ENCODE measurements around the gene PTX4.

PTX4 gene

DNA sequence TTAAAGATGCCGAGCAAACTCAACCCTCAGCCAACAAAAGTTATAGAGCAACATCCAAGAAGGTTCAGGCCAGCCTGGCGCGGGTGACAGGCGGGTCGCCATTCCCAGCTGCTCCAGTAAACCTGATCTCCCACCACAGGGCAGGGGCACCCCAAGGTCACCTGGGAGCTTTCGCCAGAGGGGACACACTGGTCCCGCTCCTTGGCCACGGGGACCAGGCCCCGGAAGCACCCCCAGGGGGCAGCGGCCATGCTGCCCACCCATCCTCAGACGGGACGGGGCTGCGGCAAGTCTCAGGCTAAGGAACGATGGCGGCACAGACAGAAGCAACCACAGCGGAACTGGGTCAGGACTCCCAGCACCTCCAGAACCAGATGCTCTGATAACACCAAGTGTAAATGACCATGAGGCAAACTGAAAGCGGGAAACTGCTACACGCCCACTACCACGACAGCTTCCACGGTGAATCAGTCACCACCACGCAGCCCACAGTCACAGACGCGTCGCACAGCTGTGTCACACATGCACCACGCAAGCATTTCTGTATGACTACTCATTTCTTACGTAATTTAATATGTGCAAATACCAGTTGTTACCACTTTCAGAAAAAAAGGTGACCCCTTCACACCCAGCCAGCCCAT is 30.3 kb downstream of the PTX4 start:
- no peak for DNase-seq

DNA sequence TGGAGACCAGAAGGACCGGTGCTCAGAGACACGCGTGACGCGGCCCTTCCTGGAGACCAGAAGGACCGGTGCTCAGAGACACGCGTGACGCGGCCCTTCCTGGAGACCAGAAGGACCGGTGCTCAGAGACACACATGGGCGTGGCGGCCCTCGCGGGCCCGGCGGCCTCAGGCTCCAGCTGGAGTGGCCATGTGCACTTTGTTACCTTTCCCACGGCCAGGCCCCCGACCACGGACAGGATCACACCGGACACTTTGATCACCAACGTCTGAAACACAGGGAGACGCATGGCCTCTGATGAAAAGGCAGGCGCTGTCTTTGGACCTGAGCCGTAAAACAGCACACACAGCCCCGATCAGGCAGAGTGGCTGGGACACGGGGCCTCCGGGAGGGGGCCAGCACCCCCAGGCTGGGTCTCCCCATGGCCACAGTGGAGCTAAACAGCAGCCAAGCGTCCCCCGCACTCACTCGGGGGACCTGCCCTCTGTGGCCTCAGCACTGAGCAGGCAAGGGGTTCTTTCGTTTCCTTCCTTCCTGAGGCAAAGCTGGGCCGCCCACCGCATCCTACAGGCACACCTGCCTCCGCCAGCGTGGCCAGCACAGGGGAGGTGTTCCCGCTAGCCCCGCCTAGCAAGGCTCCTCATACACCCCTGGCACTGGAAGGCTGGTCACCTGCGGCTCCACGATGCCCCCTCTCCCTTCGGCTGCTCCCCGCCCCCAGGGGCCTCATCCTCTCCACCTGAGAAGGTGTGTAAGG is 31.1 kb downstream of the PTX4 start:
- DNase-seq = no peak

DNA sequence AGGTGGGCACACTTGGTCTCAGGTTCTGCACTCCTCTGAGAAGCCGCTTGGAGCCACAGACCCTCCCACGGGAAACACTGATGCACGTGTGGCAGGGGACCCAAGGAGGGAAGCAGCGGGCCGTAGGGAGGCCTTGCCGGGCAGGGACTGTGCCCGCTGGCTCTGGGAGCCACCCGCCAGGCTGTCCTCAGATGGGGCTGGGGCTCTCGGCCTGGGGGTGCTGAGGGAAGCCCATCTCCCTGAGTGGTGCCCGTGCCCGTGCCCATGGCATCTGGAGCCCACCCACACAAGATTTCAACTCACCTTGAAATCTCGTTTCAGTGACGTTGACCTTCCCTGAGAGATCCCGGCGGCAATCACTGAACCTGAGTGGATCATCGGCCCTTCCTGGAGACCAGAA is 31.8 kb downstream of the PTX4 start:
- no peak for DNase-seq

DNA sequence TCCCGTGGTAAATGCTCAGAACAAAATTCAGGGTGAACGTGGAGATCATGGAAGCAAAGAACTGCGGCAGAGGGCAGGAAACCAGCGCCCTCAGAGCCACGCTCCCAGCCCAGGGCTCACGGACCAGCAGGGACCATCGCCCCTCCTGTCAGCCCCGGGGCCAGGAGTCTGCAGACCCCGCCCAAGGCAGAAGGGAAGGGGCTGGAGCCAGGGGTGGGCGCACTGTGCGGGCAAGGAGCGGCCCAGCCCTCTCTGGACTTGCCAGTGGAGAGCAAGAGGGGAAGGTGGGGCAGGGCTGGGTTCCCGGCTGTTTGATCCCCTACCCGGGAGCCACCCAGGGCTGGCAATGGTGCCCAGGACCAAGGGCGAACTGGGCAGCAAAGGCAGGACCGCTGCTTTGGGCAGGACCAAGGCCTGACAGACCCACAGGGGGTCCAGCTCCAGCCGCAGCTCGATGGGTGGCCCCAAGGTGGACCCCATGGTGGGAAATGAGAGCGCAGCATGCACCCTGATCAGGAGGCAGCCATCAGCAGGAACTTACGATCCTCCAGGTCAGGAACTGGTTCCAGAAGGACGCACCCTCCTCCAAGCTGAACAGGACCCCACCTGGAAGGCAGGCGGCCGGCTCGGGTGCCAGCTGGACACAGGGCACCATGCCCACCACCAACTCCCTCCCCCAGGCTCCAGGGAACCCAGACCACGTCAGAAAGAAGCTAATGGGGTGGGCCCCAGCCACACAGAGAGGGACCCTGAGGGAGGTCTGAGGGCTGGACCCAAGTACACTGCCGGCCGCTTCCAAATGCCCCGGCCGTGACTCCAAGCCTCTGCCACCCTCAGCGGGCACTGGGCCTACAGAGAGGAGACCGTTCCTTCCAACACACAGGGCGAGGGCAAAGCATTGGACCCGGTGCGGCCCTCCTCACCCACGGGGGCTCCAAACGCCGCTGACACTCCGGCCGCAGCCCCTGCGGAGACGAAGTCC is 33.3 kb downstream of the PTX4 start:
- DNase-seq = no peak

DNA sequence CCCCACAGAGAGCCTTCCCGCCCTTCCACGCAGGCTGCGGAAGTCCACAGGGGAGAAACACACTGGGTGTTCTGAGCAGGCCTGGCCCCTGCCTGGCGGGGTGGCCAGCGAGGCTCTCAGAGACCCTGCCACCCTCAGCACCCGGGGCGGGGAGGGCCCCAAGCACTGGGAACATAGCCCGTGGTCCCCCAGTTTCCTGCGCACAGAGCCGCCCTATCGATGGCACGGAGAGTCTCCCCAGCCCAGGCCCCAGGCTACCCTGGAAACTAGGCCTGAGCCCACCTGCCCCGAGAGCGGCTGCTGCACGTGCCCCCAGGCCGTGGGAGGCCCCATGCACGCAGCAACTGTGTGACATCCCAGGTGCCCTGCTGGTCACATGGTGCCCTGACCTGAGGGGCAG is 34.2 kb downstream of the PTX4 start:
- DNase-seq = no peak

DNA sequence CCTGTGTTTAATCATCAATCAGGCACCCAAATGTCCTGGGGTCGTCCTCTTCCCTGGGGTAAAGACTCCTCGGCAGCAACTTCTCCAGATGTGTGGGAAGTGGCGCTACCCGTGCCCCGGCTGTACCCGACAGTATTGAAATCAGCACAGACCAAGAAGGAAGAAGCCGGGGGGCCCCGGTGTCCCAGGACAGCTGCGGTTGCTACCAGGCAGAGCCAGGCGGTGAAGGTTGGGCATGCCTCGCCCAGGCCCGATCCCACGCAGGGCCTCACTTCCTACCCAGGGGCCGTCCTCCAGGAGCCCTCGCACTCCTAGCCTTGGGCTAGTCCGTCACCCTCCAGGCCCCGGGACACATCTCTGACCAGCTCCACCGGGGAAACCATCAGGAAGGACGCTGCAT is 35.4 kb downstream of the PTX4 start:
- DNase-seq = no peak

DNA sequence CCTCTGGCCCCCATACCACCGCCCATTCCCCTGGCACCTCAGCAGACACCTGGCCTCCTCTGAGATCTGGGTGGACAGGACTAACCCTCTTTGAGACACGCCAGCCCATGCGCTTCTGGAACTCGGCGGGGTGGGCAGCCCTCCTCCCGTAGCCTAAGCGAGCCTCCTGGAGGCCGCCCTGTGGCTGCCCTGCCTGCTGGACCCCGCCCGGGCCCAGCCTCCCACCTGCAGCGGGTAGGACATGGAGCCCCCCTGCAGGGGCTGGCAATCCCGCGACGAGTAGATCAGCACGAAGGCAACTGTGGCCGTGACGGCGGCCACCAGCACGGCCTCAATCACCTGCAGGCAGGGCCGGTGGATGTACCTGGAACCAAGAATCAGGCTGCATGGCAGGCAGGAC is 36.2 kb downstream of the PTX4 start:
- no peak for DNase-seq

DNA sequence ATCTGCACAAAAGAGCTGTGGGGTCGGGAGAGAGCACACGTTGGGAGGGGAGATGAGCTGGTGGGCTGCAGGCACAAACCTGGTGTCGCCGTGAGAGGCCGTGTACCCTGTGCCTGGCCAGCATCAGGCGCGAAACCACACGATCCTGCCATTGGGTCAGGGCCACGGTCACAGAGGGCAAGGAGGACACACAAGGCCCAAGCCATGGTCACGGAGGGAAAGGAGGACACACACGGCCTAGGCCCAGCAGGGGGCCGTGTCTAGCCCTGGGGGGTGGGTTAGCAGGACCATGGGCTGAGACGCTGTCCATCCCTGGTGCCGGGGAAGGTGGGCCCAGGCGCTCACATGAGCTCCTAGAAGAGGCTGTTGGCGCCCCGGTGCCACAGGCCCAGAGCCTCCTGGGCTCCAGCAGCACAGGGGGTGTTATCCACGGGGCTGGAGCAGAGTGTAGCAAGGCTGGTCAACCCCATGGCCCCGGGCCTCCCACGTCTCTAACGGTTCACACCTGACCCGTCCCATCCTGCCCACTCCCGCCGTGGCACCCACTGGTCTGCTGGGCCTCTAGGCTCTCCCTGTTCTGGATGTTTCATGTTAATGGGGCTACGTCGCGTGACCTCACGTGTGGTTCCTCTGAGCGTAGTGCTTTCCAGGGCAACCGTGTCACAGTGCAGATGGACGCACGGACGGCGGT is 36.9 kb downstream of the PTX4 start:
- no peak for DNase-seq

DNA sequence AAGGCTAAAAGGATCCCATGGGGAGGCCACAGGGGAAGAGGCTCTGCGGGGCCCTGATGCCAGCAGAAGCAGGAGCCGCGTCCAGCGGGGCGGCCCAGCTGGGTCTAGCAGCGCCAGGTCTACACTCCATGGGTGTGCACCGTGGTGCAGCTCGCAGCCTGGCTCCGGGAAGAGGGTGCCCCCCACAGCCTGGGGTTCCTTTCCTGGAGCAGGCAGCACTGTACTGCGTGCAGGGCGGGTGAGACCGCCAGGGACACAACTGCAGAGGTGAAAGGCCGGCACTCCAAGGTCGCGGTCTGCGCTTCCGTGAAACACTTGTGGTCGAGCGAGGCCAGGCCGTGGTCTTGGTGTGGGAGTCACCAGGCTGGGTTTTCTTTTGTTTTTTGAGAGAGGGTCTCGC is 37.9 kb downstream of the PTX4 start:
- no peak for DNase-seq

DNA sequence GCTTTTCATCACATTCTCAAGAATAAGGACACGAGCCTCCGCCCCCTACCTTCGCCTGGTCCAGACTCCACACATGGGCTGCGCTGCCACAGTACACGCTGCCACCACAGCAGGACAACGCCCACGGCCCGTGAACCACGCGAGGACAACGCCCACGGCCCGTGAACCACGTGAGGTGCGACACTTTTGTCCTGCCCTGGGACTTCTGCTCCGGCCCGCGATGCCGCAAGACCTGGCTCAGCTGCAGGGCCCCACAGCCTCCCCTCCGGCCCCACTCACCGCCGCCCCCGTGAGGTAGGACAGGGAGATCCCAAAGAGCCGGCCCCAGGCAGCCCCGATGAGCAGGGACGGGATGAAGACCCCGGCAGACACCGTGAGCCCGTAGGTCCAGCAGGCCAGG is 38.5 kb downstream of the PTX4 start:
- no peak for DNase-seq

DNA sequence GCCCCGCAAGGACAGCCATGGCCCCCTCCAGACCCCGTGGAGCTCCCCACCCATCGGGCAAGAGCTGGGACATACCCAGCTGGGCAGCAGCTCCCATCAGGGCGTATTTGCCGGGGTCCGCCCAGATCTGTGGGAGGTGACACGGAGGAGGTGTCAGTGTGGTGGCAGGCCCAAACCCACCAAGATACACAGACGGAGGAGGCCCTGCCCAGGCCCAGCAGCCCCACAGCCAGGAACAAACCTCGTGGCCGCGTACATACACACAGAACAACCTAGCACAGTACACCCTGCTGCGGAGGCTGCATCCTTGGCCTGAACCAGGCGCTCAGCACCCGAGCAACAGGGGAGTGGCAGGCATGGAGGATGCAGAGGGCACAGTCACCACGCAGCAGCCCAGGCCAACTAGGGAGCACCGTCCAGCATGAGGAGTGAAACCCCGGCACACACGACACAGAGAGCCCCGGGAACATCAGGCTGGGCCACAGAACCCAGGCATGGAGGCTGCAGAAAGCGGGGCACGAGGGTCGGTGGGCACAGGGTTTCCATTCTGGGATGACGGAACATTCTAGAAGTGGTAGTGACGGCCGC is 39.4 kb downstream of the PTX4 start:
- DNase-seq = no peak

DNA sequence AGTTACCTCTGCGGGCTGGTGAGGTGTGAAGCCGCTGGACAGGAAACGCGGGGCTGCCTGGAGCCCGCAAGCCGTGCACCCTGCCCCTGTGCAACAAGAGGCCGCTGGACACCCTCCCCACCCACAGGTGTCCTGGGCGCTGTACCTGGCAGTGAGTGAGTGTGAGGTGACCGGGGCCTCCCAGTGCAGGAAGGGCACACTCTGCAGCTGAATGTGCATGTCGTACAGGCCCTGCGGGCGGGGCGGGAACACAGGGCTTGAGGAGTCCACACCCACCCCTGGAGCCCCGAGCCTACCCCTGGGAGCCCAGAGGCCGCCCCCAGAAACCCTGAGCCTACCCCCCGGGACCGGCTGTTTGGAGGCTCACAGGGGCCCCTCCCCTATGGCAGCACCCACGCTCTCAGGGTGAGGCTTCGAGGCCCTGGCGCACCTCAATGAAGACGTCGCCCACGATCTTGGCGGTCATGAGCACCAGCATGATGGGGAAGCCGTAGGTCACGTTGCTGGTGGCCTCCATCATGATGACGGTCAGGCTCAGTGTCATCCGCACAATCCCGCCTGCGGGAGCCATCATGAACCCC is 40.1 kb downstream of the PTX4 start:
- no peak for DNase-seq

DNA sequence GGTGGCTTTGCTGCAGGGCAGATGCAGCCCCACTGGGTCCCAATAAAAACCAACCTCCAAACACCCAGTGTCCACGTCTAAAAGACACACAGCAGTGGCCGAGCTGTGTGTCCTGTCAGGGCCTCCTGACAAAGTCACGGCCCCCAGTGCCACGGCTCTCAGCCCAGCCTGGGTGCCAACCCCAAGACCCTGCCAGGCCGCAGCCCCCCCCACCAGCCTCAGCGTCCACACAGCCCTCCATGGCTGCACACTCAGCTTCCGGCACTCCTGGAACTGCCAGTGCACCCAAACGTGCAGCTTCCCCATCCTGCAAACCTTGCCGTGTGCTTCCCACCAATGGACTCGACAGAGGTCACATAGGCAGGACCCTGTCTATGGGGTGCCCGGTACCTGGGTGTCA is 40.8 kb downstream of the PTX4 start:
- DNase-seq = no peak

DNA sequence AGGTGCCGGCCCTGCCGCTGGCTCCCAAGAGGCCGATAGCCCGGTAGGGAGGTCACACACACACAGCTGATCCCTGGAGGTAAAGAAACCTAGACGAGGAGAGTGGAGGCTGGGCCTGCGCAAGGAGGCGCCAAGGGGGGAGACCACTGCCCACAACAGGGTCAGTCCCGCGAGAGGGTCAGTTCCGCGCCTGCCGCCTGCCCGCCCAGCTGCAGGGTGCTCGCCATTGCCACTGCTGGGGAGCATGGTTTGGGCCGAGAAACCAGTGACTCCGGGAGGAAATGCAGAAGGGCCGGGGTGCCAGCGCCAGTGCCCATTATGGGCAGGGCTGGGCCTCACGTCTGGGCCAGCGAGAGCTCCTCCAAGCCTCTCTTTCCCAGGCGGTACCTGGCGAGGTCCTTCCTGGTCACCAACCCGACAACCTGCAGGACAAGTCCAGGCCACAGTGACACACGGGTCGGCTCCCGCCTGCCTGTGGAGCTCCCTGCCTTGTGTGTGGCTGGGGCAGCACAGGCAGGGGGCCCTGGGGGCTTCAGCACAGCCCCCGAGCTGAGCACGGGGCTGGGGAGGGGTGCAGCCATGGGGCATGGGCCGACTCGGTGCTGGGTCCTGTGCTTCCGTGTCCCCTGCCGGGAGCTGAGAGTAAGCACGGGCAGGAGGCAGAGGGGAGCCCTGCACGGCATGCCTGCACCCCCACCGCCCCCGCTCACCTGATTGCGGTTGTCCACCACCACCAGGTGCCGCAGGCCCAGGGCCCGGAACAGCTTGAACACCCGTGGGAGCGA is 42.3 kb downstream of the PTX4 start:
- DNase-seq = no peak

DNA sequence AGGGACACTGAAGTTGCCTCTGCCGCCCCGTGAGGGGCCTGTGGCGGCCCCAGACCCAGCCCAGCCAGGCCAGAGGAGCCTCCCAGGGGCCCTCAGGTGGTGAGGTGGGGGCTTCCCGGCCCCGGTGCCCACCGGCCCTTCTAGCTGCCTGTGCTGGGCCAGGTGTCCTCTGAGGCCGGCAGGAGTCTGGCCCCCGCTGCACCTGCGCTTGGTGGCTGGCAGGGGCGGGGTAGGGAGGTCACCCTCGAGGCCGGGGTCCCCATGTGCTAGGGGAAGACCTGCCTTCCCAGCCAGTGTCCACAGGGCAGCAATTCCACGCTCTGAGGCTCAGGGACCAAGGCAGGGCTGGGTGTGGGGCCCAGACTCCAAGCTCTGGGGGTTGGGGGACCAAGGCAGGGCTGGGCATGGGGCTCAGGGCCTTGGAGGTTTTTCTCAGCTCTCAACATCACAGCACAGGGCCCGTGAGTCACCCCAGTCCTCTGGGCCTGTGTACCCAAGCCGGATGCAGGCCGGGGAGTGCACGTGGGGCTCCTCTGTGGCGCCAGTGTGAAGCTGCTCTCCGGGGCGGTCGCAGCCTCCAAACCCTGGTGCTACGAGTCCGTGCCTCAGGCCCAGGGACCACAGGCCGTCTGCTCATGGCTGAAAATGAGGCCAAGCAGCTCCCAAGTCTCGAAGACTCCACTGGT is 43.1 kb downstream of the PTX4 start:
- no peak for DNase-seq

DNA sequence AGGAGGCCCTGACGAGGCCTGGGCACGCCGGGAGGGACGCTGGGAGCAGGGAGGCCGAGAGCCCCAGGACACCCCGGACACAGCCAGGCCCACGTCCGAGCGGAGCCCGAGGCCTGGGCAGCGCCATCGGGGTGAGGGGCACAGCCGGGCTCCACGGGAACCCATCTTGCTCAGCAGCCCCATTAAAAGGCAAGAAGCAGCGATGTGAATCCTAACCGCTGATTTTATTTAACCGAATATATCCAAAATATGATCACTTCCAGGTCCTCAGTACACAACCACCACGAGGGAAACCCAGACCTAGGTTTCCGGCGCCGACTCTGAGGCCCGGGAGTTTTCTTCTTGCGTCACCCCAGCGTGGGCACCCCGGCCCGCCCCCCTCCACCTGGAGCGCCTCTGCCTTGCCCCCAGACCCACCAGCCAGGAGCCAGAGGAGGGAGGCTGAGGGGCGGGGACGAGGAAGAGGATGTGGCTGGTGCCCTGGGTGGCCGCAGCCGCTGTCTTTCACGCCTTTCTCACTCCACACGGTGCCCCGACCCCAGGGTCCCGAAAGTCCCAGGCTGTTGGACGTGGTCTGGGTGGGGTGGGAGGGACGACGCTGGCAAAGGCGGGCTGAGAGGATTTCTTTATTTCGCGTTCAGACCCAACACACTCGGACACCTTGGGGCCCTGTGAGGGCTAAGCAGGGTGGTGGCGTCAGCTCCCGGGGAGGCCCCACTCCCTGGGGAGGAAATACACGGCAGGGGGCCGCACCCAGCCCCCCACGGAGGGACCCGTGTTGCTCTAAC is 43.8 kb downstream of the PTX4 start:
- DNase-seq = no peak

DNA sequence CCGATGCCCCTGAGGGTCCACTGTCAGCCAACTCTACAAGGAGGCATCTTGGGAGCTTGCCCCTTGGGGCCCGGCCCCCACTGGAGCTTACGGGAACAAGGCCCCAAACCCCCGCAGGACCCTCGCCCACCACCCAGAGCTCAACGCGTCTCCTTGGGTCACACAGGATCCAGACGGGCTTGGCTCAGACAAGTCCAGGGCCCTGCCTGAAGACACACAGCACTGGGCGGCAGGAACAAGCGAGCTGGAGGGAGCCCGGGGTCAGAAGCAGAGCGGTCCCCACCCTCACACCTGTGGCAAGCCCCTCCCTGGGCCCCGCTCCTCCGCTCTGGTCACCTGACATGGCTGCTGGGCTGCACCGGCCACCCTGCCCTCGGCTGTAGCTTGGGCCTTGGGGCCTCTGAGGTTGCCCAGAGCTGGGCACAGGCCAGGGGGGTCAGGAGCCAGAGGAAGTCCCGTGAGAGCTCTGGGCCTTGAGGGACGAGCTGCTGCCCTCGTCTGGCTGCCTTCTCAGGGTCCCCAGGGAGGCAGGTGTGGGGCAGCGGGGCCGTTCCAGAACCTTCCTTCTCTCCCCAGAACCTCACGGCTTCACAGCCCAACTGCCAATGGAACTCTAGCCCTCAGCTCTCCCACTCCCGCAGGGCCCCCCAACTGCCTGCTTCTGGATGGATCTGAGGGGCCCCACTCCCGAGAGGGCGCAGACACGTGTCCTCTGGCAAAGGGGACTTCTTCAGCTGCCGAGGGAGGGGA is 44.6 kb downstream of the PTX4 start, which contains the start of gene CCDC154:
Gene CCDC154 (minus strand): TSS at position 577 of the 750 bp plus-strand sequence. CDS start 234 bp downstream, at position 343.
- DNase-seq = no peak

DNA sequence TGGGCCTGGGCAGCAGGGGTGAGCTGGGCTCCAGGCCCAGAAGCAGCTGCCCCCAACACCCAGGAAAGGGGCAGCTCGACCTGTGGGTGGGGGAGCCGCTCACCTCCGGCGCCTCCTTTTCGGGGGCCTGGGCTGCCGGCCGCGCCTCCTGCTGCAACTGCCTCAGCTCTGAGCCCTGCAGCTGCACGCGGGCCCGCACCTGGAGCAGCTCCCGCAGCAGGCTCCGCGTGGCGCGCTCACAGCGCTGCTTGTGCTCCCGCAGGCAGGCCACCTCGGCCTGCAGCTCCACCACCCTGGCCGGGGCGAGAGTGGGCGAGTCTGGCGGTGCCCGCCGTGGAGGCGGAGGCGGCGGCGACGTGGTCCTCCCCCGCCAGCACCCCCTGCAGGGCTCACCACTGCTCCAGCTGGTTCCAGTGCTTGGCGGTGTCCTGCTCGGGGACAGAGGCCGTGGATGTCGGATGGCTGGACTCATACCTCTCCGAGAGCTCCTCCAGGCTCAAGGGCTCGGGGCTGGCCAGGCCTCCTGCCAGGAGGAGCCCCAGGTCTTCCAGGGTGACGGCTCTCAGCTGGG is 45.3 kb downstream of the PTX4 start:
- no peak for DNase-seq

DNA sequence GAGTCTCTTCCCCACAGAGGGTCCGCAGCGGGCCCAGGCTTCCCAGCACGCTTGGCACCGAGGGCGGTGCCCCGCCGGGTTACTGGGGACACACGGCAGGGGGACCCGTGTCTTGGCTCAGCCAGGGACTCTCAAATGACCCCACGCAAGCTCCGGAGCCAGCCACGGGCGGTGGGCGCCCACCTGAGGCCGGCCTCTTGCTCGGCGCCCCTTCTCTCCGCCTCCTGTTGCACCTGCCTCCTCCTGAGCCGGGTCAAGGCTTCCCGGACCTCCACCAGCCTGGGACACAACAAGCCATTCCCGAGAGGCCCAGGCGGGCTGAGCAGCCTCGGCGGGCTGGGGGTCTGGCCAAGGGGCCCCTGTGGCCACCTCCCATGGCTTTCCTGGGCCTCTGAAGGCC is 46.0 kb downstream of the PTX4 start:
- DNase-seq = no peak

All from islet precursor cell (in vitro differentiated cells).